COLO668 (cell line): ENCODE data around the gene NPNT.

Experiments used
- DNase-seq: peaks from one replicate; lab custom pipeline; 2025; ENCODE audit not compliant: unreplicated experiment; lab: John Stamatoyannopoulos, UW

Gene NPNT

GRCh38 chr4:106017975-106018374, 122.7 kb downstream of the NPNT start:
- no peak for DNase-seq

GRCh38 chr4:106019771-106020170, 124.5 kb downstream of the NPNT start:
- DNase-seq = no peak
